GM21576 (cell line): ENCODE results near the gene CHMP5.

Experiments
- ATAC-seq: cut with Tn5 transposase; IDR thresholded peaks from one replicate; pipeline ENCODE4 v1.9.1; 2021; ENCODE audit warnings: mild to moderate bottlenecking, moderate library complexity; ENCODE audit not compliant: unreplicated experiment

The CHMP5 gene

GRCh38 chr9:33242609-33243134, 22.2 kb upstream of the CHMP5 start:
- no peak for ATAC-seq

GRCh38 chr9:33244137-33244784, 20.6 kb upstream of the CHMP5 start:
- ATAC-seq: no peak

DNA sequence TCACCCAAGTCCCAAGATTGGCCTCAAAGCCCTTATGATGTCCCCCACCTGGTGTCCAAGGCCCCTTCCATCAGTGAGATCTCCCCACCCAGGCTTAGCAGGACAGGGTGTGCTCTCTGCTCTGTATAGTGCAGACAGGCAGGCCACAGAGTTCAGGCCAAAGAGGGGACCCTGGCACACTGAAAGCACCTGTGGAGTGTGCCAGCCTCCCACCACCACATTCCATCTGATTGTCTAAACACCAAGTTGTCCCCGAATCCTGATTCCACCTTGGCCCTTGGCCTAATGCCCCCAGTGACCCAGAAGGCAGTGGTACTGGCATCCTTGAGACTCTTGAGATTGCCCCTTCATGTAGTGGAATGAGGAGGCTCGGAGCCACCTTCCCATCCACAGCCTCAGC, 19.5 kb upstream of the CHMP5 start:
- ATAC-seq: no peak

DNA sequence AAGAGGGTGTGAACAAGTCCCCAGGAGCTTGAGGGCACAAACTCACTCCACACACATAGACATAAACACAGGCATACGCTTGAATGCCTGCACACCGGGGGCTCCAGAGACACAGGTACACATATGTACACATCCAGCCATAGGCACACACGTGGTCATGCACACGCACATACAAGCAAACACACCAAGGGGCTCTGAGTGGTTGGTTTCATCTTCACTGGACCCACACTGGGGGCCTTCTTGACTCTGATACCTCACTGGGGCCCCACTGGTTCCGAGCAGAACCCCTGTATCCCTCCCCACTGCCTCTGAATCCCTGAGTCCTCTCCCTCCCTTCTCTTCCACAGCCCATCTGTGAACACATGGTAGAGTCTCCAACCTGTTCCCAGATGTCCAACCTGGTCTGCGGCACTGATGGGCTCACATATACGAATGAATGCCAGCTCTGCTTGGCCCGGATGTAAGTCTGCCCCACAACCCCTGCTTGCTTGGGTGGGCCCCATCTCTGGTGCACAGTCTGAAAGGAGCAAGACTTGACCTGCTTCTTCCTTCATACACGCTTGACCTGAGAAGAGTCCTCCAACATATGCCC, 18.5 kb upstream of the CHMP5 start:
- ATAC-seq: no peak

DNA sequence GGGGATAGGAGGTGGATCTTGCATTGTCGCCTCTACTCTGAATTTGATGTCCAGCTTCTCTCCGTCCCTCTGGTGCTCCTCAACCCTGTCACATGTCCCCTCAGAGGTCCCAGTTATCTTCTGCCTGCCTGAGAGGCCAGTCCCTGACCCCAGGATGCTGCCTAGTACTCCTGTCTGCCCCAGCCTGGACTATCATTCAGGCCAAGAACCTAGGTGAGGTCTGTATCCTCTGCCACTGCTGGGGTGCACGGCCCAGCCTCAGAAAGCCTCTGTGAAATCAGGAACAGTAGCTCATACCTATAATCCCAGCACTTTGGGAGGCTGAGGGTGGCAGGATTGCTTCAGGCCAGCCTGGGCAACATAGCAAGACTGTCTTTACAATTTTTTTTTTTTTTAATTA, 16.2 kb upstream of the CHMP5 start:
- ATAC-seq: peak; percentile 5

DNA sequence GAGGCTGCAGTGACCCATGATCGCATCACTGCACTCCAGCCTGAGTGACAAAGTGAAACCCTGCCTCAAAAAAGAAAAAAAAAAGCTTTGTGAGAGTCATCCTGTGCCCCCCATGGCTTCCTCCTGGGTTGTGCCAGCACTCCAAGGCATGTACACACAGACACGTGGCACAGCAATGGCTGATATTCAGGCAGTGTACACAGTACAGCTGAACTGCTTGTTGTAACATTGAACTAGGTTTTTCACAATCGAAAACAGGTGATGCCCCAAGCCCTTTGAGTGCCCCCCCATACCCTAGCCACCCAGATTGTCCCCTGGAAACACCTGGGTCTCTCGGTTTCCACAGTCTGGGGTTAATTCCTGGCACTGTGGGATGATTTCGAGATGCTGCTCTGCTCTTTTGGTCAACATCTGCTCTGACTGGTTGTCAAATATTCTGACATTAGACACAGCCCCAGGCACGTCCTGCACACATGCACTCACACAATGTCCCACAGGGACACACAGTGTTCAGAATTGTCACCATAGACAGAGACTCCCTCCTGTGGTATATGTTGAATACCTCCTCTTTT, 15.7 kb upstream of the CHMP5 start:
- ATAC-seq: peak; percentile 61

- ATAC-seq: no peak
Observed at GRCh38 chr9:33249983-33250382, 14.9 kb upstream of the CHMP5 start.

GRCh38 chr9:33250458-33250995, 14.3 kb upstream of the CHMP5 start:
- no peak for ATAC-seq

DNA sequence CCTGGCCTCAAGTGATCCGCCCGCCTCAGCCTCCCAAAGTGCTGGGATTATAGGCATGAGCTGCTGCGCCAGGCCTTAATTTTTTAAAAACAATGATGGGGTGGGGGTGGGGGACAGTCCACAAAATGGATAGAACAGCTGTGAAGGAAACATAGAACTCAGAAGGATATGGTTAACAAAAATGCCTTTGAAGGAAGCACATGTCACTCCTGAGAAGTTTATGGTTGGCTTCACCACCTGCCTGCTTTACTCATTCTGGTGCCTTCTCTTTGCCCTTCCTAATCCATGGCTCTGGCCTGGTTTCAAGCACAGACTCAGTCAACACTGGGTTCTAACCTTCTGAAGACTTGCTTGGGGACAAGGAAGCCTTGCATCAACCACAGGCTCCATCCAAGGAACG, 10.6 kb upstream of the CHMP5 start:
- ATAC-seq: no peak

DNA sequence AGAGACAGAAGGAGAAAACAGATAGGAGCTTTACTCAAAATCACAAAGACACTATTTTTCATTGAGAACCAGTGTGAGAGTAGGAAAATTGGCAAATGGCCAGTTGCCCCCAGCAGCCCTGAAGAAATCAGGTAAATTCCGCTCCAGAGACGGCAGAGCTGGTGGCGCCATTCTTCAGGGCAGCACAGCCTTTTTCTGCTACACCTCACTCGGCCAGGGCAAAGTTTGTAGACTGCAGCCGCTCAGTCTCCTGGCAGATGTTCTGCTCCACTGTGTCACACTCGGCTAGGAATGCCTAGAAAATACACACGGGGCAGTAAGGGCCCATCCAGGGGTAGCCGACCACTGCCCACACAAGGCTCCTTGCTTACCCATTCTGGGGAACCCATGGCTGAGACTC, 9.8 kb upstream of the CHMP5 start:
- ATAC-seq: no peak

DNA sequence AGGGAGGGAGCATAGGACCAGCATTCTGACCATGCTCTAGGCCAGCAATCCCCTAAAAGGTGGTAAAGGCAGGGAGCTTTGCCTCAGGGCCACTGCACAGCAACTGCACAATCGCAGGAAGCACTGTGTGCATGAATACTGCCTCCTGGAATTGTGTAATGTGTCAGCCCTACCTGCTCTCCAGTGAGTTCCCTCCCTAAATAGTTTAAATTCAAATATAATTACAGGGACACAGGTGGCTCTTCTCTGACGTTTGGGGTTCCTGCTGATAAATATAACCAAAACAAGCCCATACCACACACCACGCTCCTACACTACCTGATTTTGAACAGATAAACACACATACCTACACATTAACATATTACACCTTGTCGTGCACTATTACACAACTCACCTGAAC, 9.4 kb upstream of the CHMP5 start:
- ATAC-seq: no peak

- no peak for ATAC-seq
Observed at GRCh38 chr9:33256236-33256635, 8.6 kb upstream of the CHMP5 start.

GRCh38 chr9:33257276-33257675, 7.6 kb upstream of the CHMP5 start:
- ATAC-seq: no peak

DNA sequence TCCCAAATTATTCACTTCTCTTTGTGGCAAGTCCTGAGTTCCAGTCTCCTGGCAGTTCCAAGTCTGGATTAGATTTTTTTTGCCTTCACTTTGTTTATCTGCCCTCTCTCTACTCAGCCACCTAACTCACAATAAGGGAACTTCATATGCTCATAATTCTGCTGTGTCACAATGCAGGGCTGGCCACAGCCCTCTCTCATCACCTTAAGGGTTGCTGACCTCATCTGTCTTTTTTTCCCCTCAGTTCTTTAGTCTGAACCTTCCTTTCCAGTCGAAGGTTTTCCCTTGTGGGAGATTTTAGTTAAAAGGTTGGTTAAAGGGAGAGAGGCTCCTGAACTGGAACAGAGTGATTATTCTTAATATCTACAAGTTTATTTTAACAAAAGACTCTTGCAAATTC, 4.5 kb upstream of the CHMP5 start:
- ATAC-seq: no peak

- peak; percentile 8 for ATAC-seq
Observed at GRCh38 chr9:33263131-33264002, 1.5 kb upstream of the CHMP5 start.

DNA sequence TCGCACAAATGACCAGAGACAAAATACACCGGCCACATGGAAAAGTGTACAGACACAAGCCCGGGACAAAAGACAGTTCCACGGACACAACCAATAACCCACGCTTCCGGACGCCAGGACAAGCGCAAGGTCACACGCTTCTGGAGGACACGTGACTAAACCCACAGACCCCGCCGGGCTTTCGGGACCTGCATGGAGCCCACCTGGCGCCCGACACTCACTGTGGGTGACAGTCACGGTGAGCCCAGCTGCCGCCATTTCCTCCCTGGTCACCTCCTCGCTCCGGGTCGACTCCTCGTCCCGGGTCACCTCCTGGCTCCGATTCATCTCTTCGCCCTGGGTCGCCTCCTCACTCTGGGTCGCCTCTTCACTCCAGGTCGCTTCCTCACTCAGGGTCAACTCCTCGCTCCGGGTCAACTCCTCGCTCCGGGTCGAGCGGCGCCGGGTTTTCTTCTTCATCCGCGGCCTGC, 811 bp upstream of the CHMP5 start:
- ATAC-seq: peak; percentile 30

- no peak for ATAC-seq
Observed at GRCh38 chr9:33265211-33265865, 489 bp downstream of the CHMP5 start.

- no peak for ATAC-seq
Observed at GRCh38 chr9:33267151-33267767, 2.4 kb downstream of the CHMP5 start.

- ATAC-seq: no peak
Observed at GRCh38 chr9:33270146-33270545, 5.3 kb downstream of the CHMP5 start.

DNA sequence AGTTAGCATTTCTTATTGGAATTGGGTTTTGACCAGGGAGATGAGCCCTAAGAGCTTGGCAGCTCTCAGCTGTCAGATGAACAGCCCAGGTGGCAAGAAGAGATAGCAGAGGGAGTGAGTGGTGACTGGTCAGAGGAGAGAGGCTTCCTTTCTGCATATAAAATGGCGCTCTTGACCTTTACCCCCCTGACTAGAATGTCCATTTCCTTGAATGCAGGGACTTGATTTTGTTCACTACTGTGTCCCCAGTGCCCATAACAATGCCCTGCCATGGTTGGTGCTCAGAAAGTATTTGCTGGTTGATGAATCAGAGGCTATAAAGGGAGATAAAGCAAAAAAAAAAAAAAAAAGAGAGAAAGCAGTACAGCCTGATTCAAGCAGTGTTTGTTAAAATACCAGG, 7.2 kb downstream of the CHMP5 start:
- no peak for ATAC-seq
